ENCODE data around the gene MRPL23. TPM values are rescaled to one million over a fixed set of nuclear protein-coding genes. Genes with fewer than 3 reads are reported as not detected.

Gene MRPL23
- total RNA-seq, 4 donors from 2014 or later, result 128 to 231 (median 155) TPM

- no CpG with 5 or more reads among the region's 11 CpGs for WGBS, 2 donors
- DNase-seq, result no peak
- Histone ChIP-seq H3K27me3 (no peaks in the 10 kb centered on the region), H3K27ac (no peak overlapping the region), H3K9me3 (no peaks in the 10 kb centered on the region), H3K4me3 (no peak overlapping the region), H3K4me1 (no peaks in the 10 kb centered on the region), H3K36me3 (no peaks in the 10 kb centered on the region)
- intact Hi-C loops (cut with DNase I), result no loop called here
- TF ChIP-seq CTCF (IDR thresholded peaks at IDR 0.05), result no peak
- no peak for TF ChIP-seq POLR2A (IDR thresholded peaks at IDR 0.05)
These were observed 41.0 kb downstream of the MRPL23 start for GRCh38 chr11:1988174-1988573.

DNA sequence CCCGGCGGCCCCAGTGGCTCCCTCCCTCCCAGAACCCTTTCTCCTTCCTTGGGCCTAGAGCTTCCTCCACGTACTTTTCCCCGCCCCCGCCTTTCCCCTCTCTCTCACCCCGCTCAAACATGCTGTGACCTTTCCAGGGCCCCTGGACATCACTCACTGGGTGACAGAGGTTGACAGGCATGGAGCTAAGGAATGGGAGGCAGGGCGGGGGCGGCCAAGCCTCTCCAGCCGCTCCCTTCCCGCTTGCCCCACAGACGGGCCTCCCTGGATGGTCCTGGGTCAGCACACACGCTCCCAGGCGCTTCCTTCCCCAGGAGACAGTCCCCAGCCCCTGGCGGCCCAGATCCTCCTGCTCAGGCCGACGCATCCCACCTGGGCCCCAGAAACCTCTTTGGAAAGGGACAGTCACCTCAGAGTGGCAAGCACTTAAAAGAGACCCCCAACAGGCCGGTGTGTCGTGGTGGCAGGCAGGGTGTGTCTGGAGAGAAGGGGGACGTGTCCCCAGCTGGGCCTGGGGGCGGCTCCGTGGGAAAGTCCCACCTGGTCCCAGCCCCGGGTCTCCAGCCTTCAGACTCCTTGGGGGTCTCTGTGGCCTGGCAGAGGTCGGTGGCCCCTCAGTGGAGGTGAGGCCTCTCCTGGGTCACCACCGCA is 41.7 kb downstream of the MRPL23 start:
- H3K4me1 ChIP-seq, result no peaks in the 10 kb centered on the region
- 80% methylated on average over 6 of the region's 24 CpGs; no CpG with 5 or more reads in 1 of the 2 donors for WGBS, 2 donors
- H3K4me3 ChIP-seq, result no peak overlapping the region
- H3K27ac ChIP-seq, result no peak overlapping the region
- no peaks in the 10 kb centered on the region for H3K27me3 ChIP-seq
- no peak for DNase-seq
- H3K36me3 ChIP-seq, result no peaks in the 10 kb centered on the region
- intact Hi-C loops (cut with DNase I), result no loop called here
- H3K9me3 ChIP-seq, result no peaks in the 10 kb centered on the region
- TF ChIP-seq POLR2A (IDR thresholded peaks at IDR 0.05) (no peak), CTCF (IDR thresholded peaks at IDR 0.05) (no peak)

GRCh38 chr11:1989953-1990352 is 42.8 kb downstream of the MRPL23 start:
- no peak for TF ChIP-seq POLR2A (IDR thresholded peaks at IDR 0.05)
- TF ChIP-seq CTCF (IDR thresholded peaks at IDR 0.05), result no peak
- DNase-seq, result no peak
- Histone ChIP-seq H3K27ac (no peak overlapping the region), H3K27me3 (no peaks in the 10 kb centered on the region), H3K9me3 (no peaks in the 10 kb centered on the region), H3K36me3 (no peaks in the 10 kb centered on the region), H3K4me1 (no peaks in the 10 kb centered on the region), H3K4me3 (no peak overlapping the region)
- intact Hi-C loops (cut with DNase I), result no loop called here
- no CpG with 5 or more reads among the region's 15 CpGs for whole genome bisulfite sequencing, 2 donors

DNA sequence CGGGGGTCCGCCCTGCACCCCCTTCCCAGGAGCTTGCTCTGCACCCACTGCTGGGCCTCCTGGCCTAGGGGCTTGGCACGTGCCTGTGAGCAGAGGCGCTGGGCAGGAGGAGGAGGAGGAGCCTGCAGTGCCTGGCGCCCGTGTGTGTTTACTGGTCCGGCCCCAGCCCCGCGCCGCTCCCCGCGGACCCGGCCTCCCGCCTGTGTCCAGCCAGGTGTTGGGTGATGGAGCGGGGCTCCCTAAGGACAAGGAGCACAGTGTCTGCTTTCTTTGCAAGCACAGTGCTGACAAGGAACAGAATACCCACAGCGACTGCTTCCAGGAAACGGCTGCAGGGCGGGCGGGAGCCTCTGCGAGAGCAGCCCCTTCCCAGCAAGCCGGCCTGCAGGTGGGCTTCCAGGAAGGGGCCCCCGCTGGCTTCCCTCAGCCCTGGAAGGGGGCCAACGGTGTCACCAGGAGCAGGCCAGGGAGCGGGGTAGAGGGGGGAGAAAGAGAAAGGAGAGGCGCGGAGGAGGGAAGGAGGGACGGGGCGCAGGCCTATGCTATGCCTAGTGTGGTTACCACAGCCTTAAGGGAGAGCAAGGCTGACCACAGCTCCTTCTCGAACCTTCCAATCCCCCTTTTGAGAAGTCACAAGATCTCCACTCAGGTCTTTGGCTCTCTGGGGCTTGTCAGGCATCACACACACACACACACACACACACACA is 43.9 kb downstream of the MRPL23 start:
- Histone ChIP-seq H3K27ac (no peak overlapping the region), H3K9me3 (no peaks in the 10 kb centered on the region), H3K36me3 (no peaks in the 10 kb centered on the region), H3K4me1 (no peaks in the 10 kb centered on the region), H3K4me3 (no peak overlapping the region), H3K27me3 (no peaks in the 10 kb centered on the region)
- WGBS, 2 donors, result no CpG with 5 or more reads among the region's 29 CpGs
- no peak for TF ChIP-seq CTCF (IDR thresholded peaks at IDR 0.05)
- no peak for TF ChIP-seq POLR2A (IDR thresholded peaks at IDR 0.05)
- intact Hi-C loops (cut with DNase I), result no loop called here
- DNase-seq, result no peak

DNA sequence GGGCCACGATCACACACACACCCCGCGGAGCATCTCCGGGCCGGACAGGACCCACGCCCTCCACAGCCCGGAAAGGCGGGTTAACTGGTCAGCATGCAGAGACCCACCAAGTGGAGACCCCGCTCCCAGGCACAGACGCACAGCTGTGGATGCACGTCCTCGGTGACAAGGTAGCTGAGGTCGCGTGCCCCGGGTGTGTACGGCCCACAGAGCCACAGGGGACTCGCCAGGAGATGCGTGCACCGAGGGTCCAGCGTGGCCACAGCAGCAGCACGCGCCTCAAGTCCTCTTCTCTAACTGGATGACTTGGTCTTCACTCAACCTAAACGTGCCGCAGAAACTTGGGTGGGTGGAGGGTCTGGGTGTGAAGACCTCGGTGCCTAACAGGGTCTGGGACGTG is 45.0 kb downstream of the MRPL23 start:
- H3K4me3 ChIP-seq, result no peak overlapping the region
- no peak overlapping the region for H3K27ac ChIP-seq
- no CpG with 5 or more reads among the region's 26 CpGs for WGBS, 2 donors
- H3K36me3 ChIP-seq, result no peaks in the 10 kb centered on the region
- no peak for DNase-seq
- no peaks in the 10 kb centered on the region for H3K4me1 ChIP-seq
- intact Hi-C loops (cut with DNase I), result no loop called here
- H3K27me3 ChIP-seq, result no peaks in the 10 kb centered on the region
- TF ChIP-seq POLR2A (IDR thresholded peaks at IDR 0.05) (no peak), CTCF (IDR thresholded peaks at IDR 0.05) (no peak)
- no peaks in the 10 kb centered on the region for H3K9me3 ChIP-seq
